ENCODE data around the gene SEMA4B.
A peak's percentile ranks its signal among the peaks of the same experiment; 100 is the strongest.

Gene SEMA4B

DNA sequence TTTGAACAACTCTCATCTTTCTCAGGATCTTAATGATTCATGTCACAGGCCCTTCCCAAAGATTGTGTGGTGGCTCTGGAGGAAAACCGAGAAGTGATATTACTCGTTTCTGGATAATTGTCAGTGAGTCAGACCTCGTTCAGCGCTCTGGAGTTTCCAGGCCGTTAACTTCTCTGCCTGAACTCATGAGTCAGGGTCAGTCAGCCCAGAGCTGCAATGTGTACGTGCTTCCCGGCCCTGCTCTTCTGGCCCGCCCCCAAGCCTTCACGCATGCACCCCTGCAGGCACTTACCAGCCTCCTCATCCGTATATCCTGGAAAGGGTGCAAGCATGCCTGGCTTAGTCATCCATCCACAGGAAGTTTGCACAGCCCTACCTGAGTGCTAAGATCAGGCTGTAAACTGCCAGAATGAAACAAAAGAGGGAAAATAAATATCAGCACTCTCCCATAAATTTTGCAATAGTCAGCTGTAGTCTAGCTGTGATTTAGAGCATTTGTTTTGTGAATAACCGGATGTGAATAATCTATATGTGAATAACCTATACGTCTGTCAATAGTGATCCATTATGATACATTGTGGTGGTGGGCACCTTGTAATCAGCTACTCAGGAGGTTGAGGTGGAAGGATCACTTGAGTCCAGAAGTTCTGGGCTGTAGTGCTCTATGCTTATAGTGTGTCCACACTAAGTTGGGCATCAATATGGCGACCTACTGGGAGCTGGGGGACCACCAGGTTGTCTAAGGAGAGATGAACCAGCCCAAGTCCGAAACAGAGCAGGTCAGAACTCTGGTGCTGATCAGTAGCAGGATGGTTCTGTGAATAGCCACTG, 35.3 kb upstream of the SEMA4B start:
- ATAC-seq (replicated peaks) (no peak), DNase-seq (no peak)
- Mint-ChIP-seq H3K27ac (no peak overlapping the region), H3K36me3 (ENCODE audit: insufficient read depth) (no peaks in the 10 kb centered on the region), H3K4me3 (no peak overlapping the region), H3K9me3 (no peaks in the 10 kb centered on the region), H3K27me3 (peaks cover 0 to 17% of the 10 kb centered on the region in 2 donors), H3K4me1 (ENCODE audit: low read depth in 2 of 2) (no peaks in the 10 kb centered on the region)

- no peaks in the 10 kb centered on the region for H3K36me3 Mint-ChIP-seq (ENCODE audit: insufficient read depth)
- no peaks in the 10 kb centered on the region for H3K4me1 Mint-ChIP-seq (ENCODE audit: low read depth in 2 of 2)
- H3K9me3 Mint-ChIP-seq = no peaks in the 10 kb centered on the region
- no peak for DNase-seq
- ATAC-seq (replicated peaks) = no peak
- peaks cover 0 to 12% of the 10 kb centered on the region in 2 donors for H3K27me3 Mint-ChIP-seq
- H3K27ac Mint-ChIP-seq = no peak overlapping the region
- no peak overlapping the region for H3K4me3 Mint-ChIP-seq
Measured at GRCh38 chr15:90167121-90167520, 34.0 kb upstream of the SEMA4B start.

DNA sequence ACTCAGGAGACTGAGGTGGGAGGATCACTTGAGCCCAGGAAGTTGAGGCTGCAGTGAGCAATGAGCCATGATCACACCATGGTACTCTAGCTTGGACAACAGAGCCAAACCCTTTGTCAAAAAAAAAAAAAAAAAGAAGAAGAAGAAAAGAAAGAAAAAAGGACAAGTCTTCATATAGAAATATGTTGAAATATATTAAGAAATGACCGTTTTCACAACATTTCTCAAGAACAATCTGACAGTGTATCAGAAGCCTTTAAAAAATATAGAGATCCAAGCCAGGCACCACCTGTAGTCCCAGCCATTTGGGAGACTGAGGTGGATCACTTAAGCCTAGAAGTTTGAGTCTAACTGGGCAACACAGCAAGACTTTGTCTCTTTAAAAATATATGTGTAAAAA, 29.5 kb upstream of the SEMA4B start:
- Mint-ChIP-seq H3K27ac (no peak overlapping the region), H3K36me3 (ENCODE audit: insufficient read depth) (no peaks in the 10 kb centered on the region), H3K4me1 (ENCODE audit: low read depth in 2 of 2) (no peaks in the 10 kb centered on the region), H3K9me3 (no peaks in the 10 kb centered on the region), H3K4me3 (no peak overlapping the region), H3K27me3 (no peaks in the 10 kb centered on the region)
- DNase-seq = no peak
- no peak for ATAC-seq (replicated peaks)

- no peaks in the 10 kb centered on the region for H3K36me3 Mint-ChIP-seq (ENCODE audit: insufficient read depth)
- H3K27ac Mint-ChIP-seq = no peak overlapping the region
- no peak overlapping the region for H3K4me3 Mint-ChIP-seq
- no peaks in the 10 kb centered on the region for H3K9me3 Mint-ChIP-seq
- H3K27me3 Mint-ChIP-seq = no peaks in the 10 kb centered on the region
- peaks cover under 1 to 2% of the 10 kb centered on the region in 2 donors for H3K4me1 Mint-ChIP-seq (ENCODE audit: low read depth in 2 of 2)
- ATAC-seq (replicated peaks) (no peak), DNase-seq (no peak)
Measured at GRCh38 chr15:90173372-90173771, 27.8 kb upstream of the SEMA4B start.

- Mint-ChIP-seq H3K4me1 (ENCODE audit: low read depth in 2 of 2) (peaks cover 10 to 11% of the 10 kb centered on the region in 2 donors), H3K27me3 (peaks cover 0 to 4% of the 10 kb centered on the region in 2 donors), H3K4me3 (no peak overlapping the region), H3K36me3 (ENCODE audit: insufficient read depth) (no peaks in the 10 kb centered on the region), H3K27ac (no peak overlapping the region), H3K9me3 (no peaks in the 10 kb centered on the region)
- ATAC-seq (replicated peaks) = no peak
- no peak for DNase-seq
Measured at GRCh38 chr15:90174140-90174875, 26.8 kb upstream of the SEMA4B start.

GRCh38 chr15:90177012-90177411, 24.1 kb upstream of the SEMA4B start:
- H3K27me3 Mint-ChIP-seq = peaks cover 0 to 7% of the 10 kb centered on the region in 2 donors
- ATAC-seq (replicated peaks) = no peak
- no peak for DNase-seq
- H3K36me3 Mint-ChIP-seq (ENCODE audit: insufficient read depth) = no peaks in the 10 kb centered on the region
- H3K27ac Mint-ChIP-seq = no peak overlapping the region
- H3K4me1 Mint-ChIP-seq (ENCODE audit: low read depth in 2 of 2) = peaks cover 11 to 14% of the 10 kb centered on the region in 2 donors
- H3K9me3 Mint-ChIP-seq = no peaks in the 10 kb centered on the region
- H3K4me3 Mint-ChIP-seq = no peak overlapping the region

DNA sequence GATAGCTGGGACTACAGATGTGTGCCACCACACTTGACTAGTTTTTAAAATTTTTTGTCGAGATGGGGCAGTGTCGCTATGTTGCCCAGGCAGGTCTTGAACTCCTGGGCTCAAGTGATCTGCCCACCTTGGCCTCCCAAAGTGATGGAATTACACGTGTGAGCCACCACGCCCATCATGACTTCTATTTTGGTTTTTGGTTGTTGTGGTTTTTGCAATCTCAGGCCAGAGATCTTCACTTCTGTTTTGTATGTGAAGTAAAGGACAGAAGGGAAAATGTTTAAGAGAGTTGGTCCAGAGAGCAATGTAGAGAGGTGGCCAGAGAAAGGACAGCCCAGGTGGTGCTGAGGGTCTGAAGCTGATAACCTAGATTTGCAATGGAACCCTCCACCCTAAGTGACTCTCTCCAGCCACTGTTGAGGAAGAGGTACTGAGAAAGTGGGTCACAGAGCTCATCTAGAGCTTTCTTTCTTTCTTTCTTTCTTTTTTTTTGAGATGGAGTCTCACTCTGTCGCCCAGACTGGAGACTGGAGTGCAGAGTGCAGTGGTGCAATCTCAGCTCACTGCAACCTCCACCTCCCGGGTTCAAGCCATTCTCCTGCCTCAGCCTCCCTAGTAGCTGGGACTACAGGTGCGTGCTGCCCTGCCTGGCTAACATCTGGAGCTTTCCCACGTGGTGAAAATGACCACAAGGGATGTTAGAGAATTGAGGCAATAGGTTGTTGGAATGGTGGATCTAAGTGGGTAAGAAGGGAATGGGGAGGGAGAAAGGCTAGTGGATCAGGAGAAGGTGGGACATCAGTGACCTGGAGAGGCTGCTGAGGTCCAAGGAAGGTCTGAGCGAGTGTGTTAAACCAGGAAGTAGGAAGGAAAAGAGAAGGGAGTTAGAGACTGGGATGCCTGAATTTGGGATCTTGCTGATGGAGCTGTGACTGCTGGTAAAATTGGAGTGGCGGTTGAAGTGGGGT, 22.4 kb upstream of the SEMA4B start:
- Mint-ChIP-seq H3K9me3 (no peaks in the 10 kb centered on the region), H3K27me3 (peaks cover 0 to 7% of the 10 kb centered on the region in 2 donors), H3K4me3 (peak overlapping the region in 1 of 2 donors; percentile 50), H3K27ac (peak overlapping the region in 1 of 2 donors; percentile 62), H3K4me1 (ENCODE audit: low read depth in 2 of 2) (peaks cover 11 to 14% of the 10 kb centered on the region in 2 donors), H3K36me3 (ENCODE audit: insufficient read depth) (no peaks in the 10 kb centered on the region)
- peak; percentile 51 for ATAC-seq (replicated peaks)
- no peak for DNase-seq

- Mint-ChIP-seq H3K27me3 (peaks cover 0 to 7% of the 10 kb centered on the region in 2 donors), H3K36me3 (ENCODE audit: insufficient read depth) (no peaks in the 10 kb centered on the region), H3K9me3 (no peaks in the 10 kb centered on the region), H3K4me3 (no peak overlapping the region), H3K27ac (peak overlapping the region in 1 of 2 donors; percentile 32), H3K4me1 (ENCODE audit: low read depth in 2 of 2) (peaks cover 20% of the 10 kb centered on the region in 2 donors)
- ATAC-seq (replicated peaks) = no peak
- DNase-seq = no peak
Measured at GRCh38 chr15:90181776-90182175, 19.4 kb upstream of the SEMA4B start.

GRCh38 chr15:90184119-90184785, 16.9 kb upstream of the SEMA4B start:
- Mint-ChIP-seq H3K4me1 (ENCODE audit: low read depth in 2 of 2) (peaks cover 13 to 15% of the 10 kb centered on the region in 2 donors), H3K9me3 (no peaks in the 10 kb centered on the region), H3K27ac (peak overlapping the region; percentile 85 to 88), H3K36me3 (ENCODE audit: insufficient read depth) (no peaks in the 10 kb centered on the region), H3K27me3 (peaks cover 0 to 3% of the 10 kb centered on the region in 2 donors), H3K4me3 (peak overlapping the region; percentile 85 to 87)
- ATAC-seq (replicated peaks) = peak; percentile 53
- peak in 2 of 3 experiments; percentile 4 to 15 for DNase-seq

GRCh38 chr15:90184786-90185704, 16.1 kb upstream of the SEMA4B start:
- no peaks in the 10 kb centered on the region for H3K36me3 Mint-ChIP-seq (ENCODE audit: insufficient read depth)
- H3K27ac Mint-ChIP-seq = peak overlapping the region; percentile 85 to 88
- peaks cover 10 to 13% of the 10 kb centered on the region in 2 donors for H3K4me1 Mint-ChIP-seq (ENCODE audit: low read depth in 2 of 2)
- H3K9me3 Mint-ChIP-seq = no peaks in the 10 kb centered on the region
- peak; percentile 44 to 52 (median 50) for DNase-seq
- H3K4me3 Mint-ChIP-seq = peak overlapping the region; percentile 85 to 87
- ATAC-seq (replicated peaks) = peak; percentile 88
- no peaks in the 10 kb centered on the region for H3K27me3 Mint-ChIP-seq

DNA sequence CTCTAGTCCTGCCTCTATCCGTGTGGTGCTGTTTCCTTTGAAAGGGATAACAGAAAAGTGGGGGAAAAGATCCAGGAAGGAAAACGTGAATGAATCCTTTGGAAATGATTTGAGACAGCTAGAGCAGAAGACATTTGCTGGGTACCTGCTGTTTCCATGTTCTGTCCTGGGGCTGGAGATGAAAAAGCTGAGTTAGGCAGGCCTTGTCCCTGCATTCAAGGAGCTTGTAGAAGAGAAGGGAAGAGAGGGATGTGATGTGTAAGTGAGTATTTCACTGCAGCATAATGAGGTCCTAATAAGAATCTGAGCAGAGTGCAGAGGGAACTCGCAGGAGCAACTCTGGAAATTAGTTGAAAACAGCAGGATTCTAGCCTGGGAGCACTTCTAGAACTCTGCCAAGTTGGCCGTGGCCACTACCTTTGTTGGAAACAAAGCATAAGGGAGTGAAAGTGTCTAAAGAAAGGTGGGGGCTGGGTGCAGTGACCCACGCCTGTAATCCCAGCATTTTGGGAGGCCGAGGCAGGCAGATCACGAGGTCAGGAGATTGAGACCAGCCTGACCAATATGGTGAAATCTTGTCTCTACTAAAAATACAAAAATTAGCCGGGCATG, 13.8 kb upstream of the SEMA4B start:
- H3K36me3 Mint-ChIP-seq (ENCODE audit: insufficient read depth) = no peaks in the 10 kb centered on the region
- ATAC-seq (replicated peaks) (no peak), DNase-seq (no peak)
- peak overlapping the region in 1 of 2 donors; percentile 35 for H3K27ac Mint-ChIP-seq
- peaks cover 21 to 26% of the 10 kb centered on the region in 2 donors for H3K4me1 Mint-ChIP-seq (ENCODE audit: low read depth in 2 of 2)
- H3K9me3 Mint-ChIP-seq = no peaks in the 10 kb centered on the region
- no peak overlapping the region for H3K4me3 Mint-ChIP-seq
- no peaks in the 10 kb centered on the region for H3K27me3 Mint-ChIP-seq

Measured in effector memory CD8-positive, alpha-beta T cell (primary cell).